HUDEP-2 (cell line): ENCODE measurements around the gene PHLPP1.
A peak's percentile ranks its signal among the peaks of the same experiment; 100 is the strongest.

ENCODE experiments used
- DNase-seq, 76 experiments: peaks; one replicate each; lab custom pipeline; 2025; ENCODE audit not compliant: unreplicated experiment in 76 of 76; lab: John Stamatoyannopoulos, UW

PHLPP1 gene

GRCh38 chr18:62841405-62841804, 126.1 kb downstream of the PHLPP1 start:
- DNase-seq: no peak

GRCh38 chr18:62842898-62843297, 127.6 kb downstream of the PHLPP1 start:
- no peak for DNase-seq

GRCh38 chr18:62844850-62845643, 129.7 kb downstream of the PHLPP1 start:
- DNase-seq: no peak

GRCh38 chr18:62846313-62846712, 131.0 kb downstream of the PHLPP1 start:
- DNase-seq: no peak

GRCh38 chr18:62847081-62847480, 131.7 kb downstream of the PHLPP1 start:
- no peak for DNase-seq

- no peak for DNase-seq
Observed at GRCh38 chr18:62848946-62849345, 133.6 kb downstream of the PHLPP1 start.

- peak in 2 of 76 experiments; percentile 34 to 46 for DNase-seq
Observed at GRCh38 chr18:62850619-62851306, 135.4 kb downstream of the PHLPP1 start.

GRCh38 chr18:62852851-62853250, 137.5 kb downstream of the PHLPP1 start:
- no peak for DNase-seq

- DNase-seq: no peak
Observed at GRCh38 chr18:62856294-62856693, 141.0 kb downstream of the PHLPP1 start.

- DNase-seq: no peak
Observed at GRCh38 chr18:62857263-62857976, 142.1 kb downstream of the PHLPP1 start.

GRCh38 chr18:62860062-62860461, 144.7 kb downstream of the PHLPP1 start:
- no peak for DNase-seq

GRCh38 chr18:62862466-62862865, 147.1 kb downstream of the PHLPP1 start:
- DNase-seq: no peak

- DNase-seq: no peak
Observed at GRCh38 chr18:62863579-62864001, 148.2 kb downstream of the PHLPP1 start.

GRCh38 chr18:62865498-62865897, 150.2 kb downstream of the PHLPP1 start:
- DNase-seq: no peak

- DNase-seq: no peak
Observed at GRCh38 chr18:62867534-62867933, 152.2 kb downstream of the PHLPP1 start.

GRCh38 chr18:62868645-62869044, 153.3 kb downstream of the PHLPP1 start:
- no peak for DNase-seq

- DNase-seq: no peak
Observed at GRCh38 chr18:62870643-62871042, 155.3 kb downstream of the PHLPP1 start.

- no peak for DNase-seq
Observed at GRCh38 chr18:62875323-62875722, 160.0 kb downstream of the PHLPP1 start.

- no peak for DNase-seq
Observed at GRCh38 chr18:62876111-62876510, 160.8 kb downstream of the PHLPP1 start.

GRCh38 chr18:62876828-62877227, 161.5 kb downstream of the PHLPP1 start:
- DNase-seq: no peak

- DNase-seq: no peak
Observed at GRCh38 chr18:62877411-62878221, 162.3 kb downstream of the PHLPP1 start.
